ENCODE data around the gene BAZ1B.

The BAZ1B gene

DNA sequence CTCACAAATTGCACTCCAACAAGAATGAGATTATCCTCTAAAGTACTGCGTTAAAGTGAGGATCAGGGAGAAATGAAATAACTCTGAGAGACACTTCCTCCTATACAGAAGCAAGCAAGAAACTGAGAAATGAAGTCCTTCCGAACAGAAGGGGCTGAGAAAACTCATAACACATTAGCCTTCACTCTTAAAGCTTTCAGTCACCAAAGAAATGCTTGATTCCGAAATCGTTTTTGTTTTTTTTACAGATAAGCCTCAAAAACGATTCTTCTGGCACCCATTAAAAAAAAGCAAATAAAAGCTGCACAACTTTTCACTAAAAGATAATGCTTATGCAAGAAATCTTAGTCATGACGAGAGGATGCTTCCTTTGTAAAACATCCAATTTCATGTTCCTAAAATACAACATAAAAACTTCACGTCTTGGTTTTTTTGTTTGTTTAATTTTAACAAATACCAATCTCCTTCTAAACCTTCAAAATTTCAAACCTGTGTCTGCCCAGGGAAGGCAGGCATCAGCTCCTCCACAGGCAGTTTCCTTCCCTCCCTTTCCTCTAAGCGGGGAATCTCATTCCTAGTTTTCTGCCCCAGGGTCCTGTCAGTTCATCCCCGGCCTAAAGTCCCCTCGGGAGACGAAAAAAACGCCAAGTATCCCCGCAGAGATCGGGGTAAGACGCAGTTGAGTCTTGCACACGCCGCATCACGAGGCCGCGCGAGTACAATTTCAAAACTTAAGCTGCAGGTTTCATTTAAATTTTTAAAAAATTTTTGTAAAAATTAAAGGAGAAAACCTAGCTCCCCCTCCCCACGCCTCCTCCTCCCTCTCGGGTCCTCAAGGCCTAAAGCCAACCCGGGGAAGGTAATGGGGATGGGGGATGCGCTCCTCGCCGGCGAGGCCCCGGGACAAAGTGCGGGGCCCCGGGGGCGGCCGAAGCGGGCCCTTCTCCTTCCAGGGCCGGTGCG is 1.1 kb downstream of the BAZ1B start:
- peaks cover 18% of the 10 kb centered on the region for H3K4me1 ChIP-seq (ENCODE audit: control insufficient read depth, insufficient read depth, low read length)

GRCh38 chr7:73519867-73520672 is 2.0 kb downstream of the BAZ1B start:
- peaks cover 18% of the 10 kb centered on the region for H3K4me1 ChIP-seq (ENCODE audit: control insufficient read depth, insufficient read depth, low read length)
- no peaks in the 10 kb centered on the region for H3K9me3 ChIP-seq (ENCODE audit: control insufficient read depth in 2 of 2, low read length in 2 of 2)
- peak overlapping the region; percentile 13 to 71 for H3K9ac ChIP-seq (ENCODE audit: low read length in 2 of 2)
- no peak overlapping the region for H3K27ac ChIP-seq (ENCODE audit: low read length)
- H3K36me3 ChIP-seq (ENCODE audit: control insufficient read depth in 2 of 2, insufficient read depth in 2 of 2, low read length in 2 of 2): peaks cover 0 to 8% of the 10 kb centered on the region in 2 donors
- peak overlapping the region; percentile 75 to 83 for H3K4me3 ChIP-seq (ENCODE audit: low read length in 2 of 2)
- H3K27me3 ChIP-seq (ENCODE audit: control insufficient read depth in 1 of 2, insufficient read depth in 2 of 2, low read length in 2 of 2): no peaks in the 10 kb centered on the region

More for the DNA sequence above, 1.1 kb downstream of the BAZ1B start:
- H3K36me3 ChIP-seq (ENCODE audit: control insufficient read depth in 2 of 2, insufficient read depth in 2 of 2, low read length in 2 of 2): peaks cover 0 to 2% of the 10 kb centered on the region in 2 donors
- H3K9me3 ChIP-seq (ENCODE audit: control insufficient read depth in 2 of 2, low read length in 2 of 2): no peaks in the 10 kb centered on the region
- H3K9ac ChIP-seq (ENCODE audit: low read length in 2 of 2): peak overlapping the region; percentile 71 to 75
- H3K27ac ChIP-seq (ENCODE audit: low read length): peak overlapping the region; percentile 81
- H3K27me3 ChIP-seq (ENCODE audit: control insufficient read depth in 1 of 2, insufficient read depth in 2 of 2, low read length in 2 of 2): no peaks in the 10 kb centered on the region
- peak overlapping the region; percentile 75 to 83 for H3K4me3 ChIP-seq (ENCODE audit: low read length in 2 of 2)

DNA sequence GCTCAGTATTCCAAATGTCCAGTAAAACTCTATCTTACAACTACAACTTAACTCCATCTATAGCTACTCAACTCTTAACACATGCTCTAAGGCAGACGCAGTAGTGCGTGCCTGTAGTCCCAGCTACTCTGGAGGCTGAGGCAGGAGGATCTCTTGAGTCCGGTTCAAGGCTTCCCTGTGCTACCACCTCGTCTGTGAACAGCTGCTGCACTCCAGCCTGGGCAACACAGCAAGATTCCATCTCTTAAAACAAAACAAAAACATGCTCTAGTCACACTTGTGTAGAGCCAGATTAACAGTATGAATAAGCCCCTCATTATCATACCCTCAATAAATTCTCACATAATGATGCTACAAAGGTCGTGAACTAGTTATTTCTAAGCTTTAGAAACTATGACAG is 3.6 kb downstream of the BAZ1B start:
- Histone ChIP-seq H3K36me3 (ENCODE audit: control insufficient read depth in 2 of 2, insufficient read depth in 2 of 2, low read length in 2 of 2) (peaks cover 0 to 10% of the 10 kb centered on the region in 2 donors), H3K4me3 (ENCODE audit: low read length in 2 of 2) (peak overlapping the region; percentile 30 to 46), H3K4me1 (ENCODE audit: control insufficient read depth, insufficient read depth, low read length) (peaks cover 18% of the 10 kb centered on the region), H3K27me3 (ENCODE audit: control insufficient read depth in 1 of 2, insufficient read depth in 2 of 2, low read length in 2 of 2) (no peaks in the 10 kb centered on the region), H3K9me3 (ENCODE audit: control insufficient read depth in 2 of 2, low read length in 2 of 2) (no peaks in the 10 kb centered on the region), H3K27ac (ENCODE audit: low read length) (no peak overlapping the region), H3K9ac (ENCODE audit: low read length in 2 of 2) (peak overlapping the region in 1 of 2 donors; percentile 6)

DNA sequence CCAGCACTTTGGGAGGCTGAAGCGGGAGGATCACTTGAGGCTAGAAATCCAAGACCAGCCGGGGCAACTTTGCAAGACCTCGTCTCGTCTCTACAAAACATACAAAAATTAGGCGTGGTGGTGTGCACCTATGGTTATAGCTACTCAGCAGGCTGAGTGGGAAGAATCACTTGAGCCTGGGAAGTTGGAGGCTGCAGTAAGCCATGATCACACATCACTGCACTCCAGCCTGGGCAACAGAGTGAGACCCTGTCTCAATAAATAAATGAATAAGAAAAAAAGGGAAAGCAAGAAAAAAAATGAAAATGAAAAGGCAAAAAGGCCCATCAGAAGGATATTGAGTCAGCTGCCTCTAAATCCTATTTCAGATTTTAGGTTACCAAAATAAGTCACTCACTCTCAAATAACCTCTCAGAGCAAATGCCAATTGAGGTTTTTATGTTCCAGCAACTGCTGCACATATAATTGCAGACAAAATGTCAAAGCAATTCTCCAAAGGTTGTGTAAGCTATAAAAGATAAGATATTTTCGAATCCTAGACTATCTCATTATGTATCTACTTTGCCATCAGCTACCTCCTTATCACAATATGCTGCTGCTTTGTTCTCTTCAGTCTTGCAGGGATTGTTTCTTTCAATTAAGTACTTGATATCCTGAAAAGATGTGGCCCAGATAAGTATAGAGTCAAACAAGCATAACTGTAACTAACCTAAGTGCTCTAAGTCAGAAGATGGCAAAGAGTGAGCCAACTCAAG is 4.7 kb downstream of the BAZ1B start:
- H3K9me3 ChIP-seq (ENCODE audit: control insufficient read depth in 2 of 2, low read length in 2 of 2): no peaks in the 10 kb centered on the region
- no peaks in the 10 kb centered on the region for H3K27me3 ChIP-seq (ENCODE audit: control insufficient read depth in 1 of 2, insufficient read depth in 2 of 2, low read length in 2 of 2)
- no peak overlapping the region for H3K9ac ChIP-seq (ENCODE audit: low read length in 2 of 2)
- H3K4me3 ChIP-seq (ENCODE audit: low read length in 2 of 2): no peak overlapping the region
- H3K36me3 ChIP-seq (ENCODE audit: control insufficient read depth in 2 of 2, insufficient read depth in 2 of 2, low read length in 2 of 2): peaks cover 0 to 12% of the 10 kb centered on the region in 2 donors
- H3K4me1 ChIP-seq (ENCODE audit: control insufficient read depth, insufficient read depth, low read length): peaks cover 11% of the 10 kb centered on the region
- H3K27ac ChIP-seq (ENCODE audit: low read length): no peak overlapping the region

- no peak overlapping the region for H3K27ac ChIP-seq (ENCODE audit: low read length)
- H3K4me3 ChIP-seq (ENCODE audit: low read length in 2 of 2): no peak overlapping the region
- peaks cover 5 to 16% of the 10 kb centered on the region in 2 donors for H3K36me3 ChIP-seq (ENCODE audit: control insufficient read depth in 2 of 2, insufficient read depth in 2 of 2, low read length in 2 of 2)
- peaks cover 10% of the 10 kb centered on the region for H3K4me1 ChIP-seq (ENCODE audit: control insufficient read depth, insufficient read depth, low read length)
- no peak overlapping the region for H3K9ac ChIP-seq (ENCODE audit: low read length in 2 of 2)
- H3K9me3 ChIP-seq (ENCODE audit: control insufficient read depth in 2 of 2, low read length in 2 of 2): no peaks in the 10 kb centered on the region
- H3K27me3 ChIP-seq (ENCODE audit: control insufficient read depth in 1 of 2, insufficient read depth in 2 of 2, low read length in 2 of 2): no peaks in the 10 kb centered on the region
Measured at GRCh38 chr7:73515178-73515577, 6.9 kb downstream of the BAZ1B start.

DNA sequence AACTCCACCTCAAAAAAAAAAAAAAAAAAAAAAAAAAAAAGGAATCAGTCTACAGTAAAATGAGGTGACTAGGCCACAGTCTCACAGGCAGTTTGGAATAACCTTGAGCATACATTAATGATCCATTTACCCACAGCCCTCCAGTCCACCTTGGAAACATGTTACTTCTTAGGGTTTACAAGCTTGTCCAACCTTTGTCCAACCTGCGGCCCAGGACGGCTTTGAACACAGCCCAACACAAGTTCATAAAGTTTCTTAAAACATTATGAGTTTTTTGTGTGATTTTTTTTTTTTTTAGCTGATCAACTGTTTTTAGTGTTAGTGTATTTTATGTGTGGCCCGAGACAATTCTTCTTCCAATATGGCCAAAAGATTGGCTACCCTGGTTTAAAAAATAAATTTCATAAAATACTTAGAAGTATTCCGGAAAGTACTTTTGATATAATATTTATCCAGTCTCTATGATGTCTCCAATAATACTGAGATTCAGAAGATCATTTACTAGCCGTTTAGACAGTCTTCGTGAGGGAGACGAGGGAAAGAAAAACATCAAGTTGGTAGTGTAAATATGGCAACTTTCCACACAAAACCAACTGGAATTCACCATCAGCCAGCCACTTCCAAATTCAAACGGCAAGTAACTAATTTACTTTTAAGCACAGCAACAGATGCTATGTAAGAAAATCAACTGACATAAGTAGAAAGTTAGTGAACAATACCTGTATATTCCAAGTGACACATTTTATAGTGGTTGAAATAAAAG is 9.9 kb downstream of the BAZ1B start:
- H3K27ac ChIP-seq (ENCODE audit: low read length): no peak overlapping the region
- no peak overlapping the region for H3K9ac ChIP-seq (ENCODE audit: low read length in 2 of 2)
- no peak overlapping the region for H3K4me3 ChIP-seq (ENCODE audit: low read length in 2 of 2)
- H3K4me1 ChIP-seq (ENCODE audit: control insufficient read depth, insufficient read depth, low read length): no peaks in the 10 kb centered on the region
- H3K9me3 ChIP-seq (ENCODE audit: control insufficient read depth in 2 of 2, low read length in 2 of 2): no peaks in the 10 kb centered on the region
- peaks cover 19 to 33% of the 10 kb centered on the region in 2 donors for H3K36me3 ChIP-seq (ENCODE audit: control insufficient read depth in 2 of 2, insufficient read depth in 2 of 2, low read length in 2 of 2)
- H3K27me3 ChIP-seq (ENCODE audit: control insufficient read depth in 1 of 2, insufficient read depth in 2 of 2, low read length in 2 of 2): no peaks in the 10 kb centered on the region

DNA sequence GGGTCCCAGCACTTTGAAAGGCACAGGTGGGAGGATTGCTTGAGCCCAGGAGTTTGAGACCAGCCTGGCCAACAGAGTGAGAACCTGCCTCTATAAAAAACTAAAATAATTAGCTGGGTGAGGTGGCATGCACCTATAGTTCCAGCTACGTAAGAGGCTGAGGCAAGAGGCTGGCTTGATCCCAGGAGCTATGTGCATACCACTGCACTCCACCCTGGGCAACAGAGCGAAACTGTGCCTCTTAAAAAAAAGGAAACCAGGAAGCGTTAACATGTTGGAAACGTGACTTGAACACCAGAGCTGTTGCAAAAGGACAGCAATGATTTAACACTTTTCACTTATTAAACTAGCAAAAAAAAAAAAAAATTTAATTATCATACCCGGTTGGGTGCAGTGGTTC is 12.6 kb downstream of the BAZ1B start:
- no peak overlapping the region for H3K4me3 ChIP-seq (ENCODE audit: low read length in 2 of 2)
- H3K36me3 ChIP-seq (ENCODE audit: control insufficient read depth in 2 of 2, insufficient read depth in 2 of 2, low read length in 2 of 2): peaks cover 34 to 38% of the 10 kb centered on the region in 2 donors
- no peak overlapping the region for H3K9ac ChIP-seq (ENCODE audit: low read length in 2 of 2)
- no peak overlapping the region for H3K27ac ChIP-seq (ENCODE audit: low read length)
- no peaks in the 10 kb centered on the region for H3K27me3 ChIP-seq (ENCODE audit: control insufficient read depth in 1 of 2, insufficient read depth in 2 of 2, low read length in 2 of 2)
- H3K4me1 ChIP-seq (ENCODE audit: control insufficient read depth, insufficient read depth, low read length): no peaks in the 10 kb centered on the region
- no peaks in the 10 kb centered on the region for H3K9me3 ChIP-seq (ENCODE audit: control insufficient read depth in 2 of 2, low read length in 2 of 2)

DNA sequence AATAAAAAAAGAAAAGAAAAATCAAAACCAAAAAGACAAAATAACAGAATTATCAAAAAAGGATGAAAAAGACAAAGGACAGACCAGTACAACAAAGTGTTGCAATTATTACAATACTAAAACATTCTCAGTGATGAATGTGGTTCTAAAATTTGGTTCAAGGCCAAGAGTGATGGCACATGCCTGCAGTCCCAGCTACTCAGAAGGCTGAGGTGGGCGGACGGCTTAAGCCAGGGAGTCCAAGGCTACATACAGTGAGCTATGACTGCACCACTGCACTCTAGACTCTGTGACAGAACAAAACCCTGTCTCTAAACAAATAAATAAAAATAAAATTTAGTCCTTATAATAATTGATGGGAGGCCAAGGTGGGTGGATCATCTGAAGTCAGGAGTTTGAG is 14.5 kb downstream of the BAZ1B start:
- peaks cover 50 to 52% of the 10 kb centered on the region in 2 donors for H3K36me3 ChIP-seq (ENCODE audit: control insufficient read depth in 2 of 2, insufficient read depth in 2 of 2, low read length in 2 of 2)
- H3K9ac ChIP-seq (ENCODE audit: low read length in 2 of 2): no peak overlapping the region
- H3K4me3 ChIP-seq (ENCODE audit: low read length in 2 of 2): no peak overlapping the region
- H3K4me1 ChIP-seq (ENCODE audit: control insufficient read depth, insufficient read depth, low read length): no peaks in the 10 kb centered on the region
- no peaks in the 10 kb centered on the region for H3K27me3 ChIP-seq (ENCODE audit: control insufficient read depth in 1 of 2, insufficient read depth in 2 of 2, low read length in 2 of 2)
- H3K27ac ChIP-seq (ENCODE audit: low read length): no peak overlapping the region
- H3K9me3 ChIP-seq (ENCODE audit: control insufficient read depth in 2 of 2, low read length in 2 of 2): no peaks in the 10 kb centered on the region

DNA sequence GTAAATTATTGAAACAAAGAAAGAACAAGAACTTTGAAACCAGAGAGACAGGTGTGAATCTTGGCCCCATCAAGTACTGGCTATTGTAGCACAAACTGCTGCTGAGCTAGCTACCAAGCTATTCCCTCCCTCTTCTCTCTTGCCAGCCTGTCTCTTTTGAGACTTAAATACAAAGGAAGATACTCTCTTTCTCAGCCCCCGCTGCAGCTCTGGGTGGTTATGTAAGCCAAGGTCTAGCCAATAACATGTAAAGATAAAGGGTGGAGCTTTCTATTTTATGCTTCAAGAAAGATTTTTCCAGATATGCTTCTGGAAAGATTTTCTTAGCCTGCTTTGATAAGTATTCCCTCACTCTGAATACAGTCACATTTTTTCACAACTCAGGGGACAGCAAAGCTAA is 17.2 kb downstream of the BAZ1B start:
- no peaks in the 10 kb centered on the region for H3K27me3 ChIP-seq (ENCODE audit: control insufficient read depth in 1 of 2, insufficient read depth in 2 of 2, low read length in 2 of 2)
- H3K4me1 ChIP-seq (ENCODE audit: control insufficient read depth, insufficient read depth, low read length): no peaks in the 10 kb centered on the region
- no peak overlapping the region for H3K27ac ChIP-seq (ENCODE audit: low read length)
- no peak overlapping the region for H3K4me3 ChIP-seq (ENCODE audit: low read length in 2 of 2)
- no peak overlapping the region for H3K9ac ChIP-seq (ENCODE audit: low read length in 2 of 2)
- H3K9me3 ChIP-seq (ENCODE audit: control insufficient read depth in 2 of 2, low read length in 2 of 2): no peaks in the 10 kb centered on the region
- H3K36me3 ChIP-seq (ENCODE audit: control insufficient read depth in 2 of 2, insufficient read depth in 2 of 2, low read length in 2 of 2): peaks cover 55 to 56% of the 10 kb centered on the region in 2 donors

DNA sequence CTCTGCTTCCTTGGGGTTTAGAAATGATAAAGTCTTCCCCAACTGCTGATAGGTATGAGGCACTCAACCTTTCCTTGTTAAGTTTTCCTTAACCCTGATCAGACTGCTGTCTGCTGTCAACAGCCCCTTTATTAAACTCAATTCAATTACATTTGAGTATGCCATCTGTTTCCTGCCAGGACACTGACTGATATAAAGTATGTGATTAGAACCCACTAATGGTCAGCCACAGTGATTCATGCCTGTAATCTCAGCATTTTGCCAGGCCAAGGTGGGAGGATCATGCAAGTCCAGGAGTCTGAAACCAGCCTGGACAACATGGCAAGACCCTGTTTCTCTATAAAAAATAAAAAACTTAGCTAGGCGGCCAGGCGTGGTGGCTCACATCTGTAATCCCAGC is 18.1 kb downstream of the BAZ1B start:
- Histone ChIP-seq H3K4me1 (ENCODE audit: control insufficient read depth, insufficient read depth, low read length) (no peaks in the 10 kb centered on the region), H3K27me3 (ENCODE audit: control insufficient read depth in 1 of 2, insufficient read depth in 2 of 2, low read length in 2 of 2) (no peaks in the 10 kb centered on the region), H3K9ac (ENCODE audit: low read length in 2 of 2) (no peak overlapping the region), H3K9me3 (ENCODE audit: control insufficient read depth in 2 of 2, low read length in 2 of 2) (no peaks in the 10 kb centered on the region), H3K27ac (ENCODE audit: low read length) (no peak overlapping the region), H3K4me3 (ENCODE audit: low read length in 2 of 2) (no peak overlapping the region), H3K36me3 (ENCODE audit: control insufficient read depth in 2 of 2, insufficient read depth in 2 of 2, low read length in 2 of 2) (peaks cover 59% of the 10 kb centered on the region in 2 donors)

All from stomach smooth muscle (tissue), 2 donors.